Stimulated activated CD4-positive, alpha-beta T cell treated with anti-CD3 and anti-CD28 coated beads, Interleukin-12 subunit alpha, Interleukin-12 subunit beta, amount 100 ng/mL, for 48 hours (primary cell): Measurements from ENCODE around the gene LRRK1.
"Not testable (repeated sequence)": the region's sequence is repeated elsewhere in the genome, so short reads cannot be mapped to it uniquely, and the experiment has no call there.

Experiments used
- DNase-seq, 3 donors: peaks; one replicate each; pipeline ENCODE4 v3.0.0-alpha.2; 2020; ENCODE audit warnings: low read depth in 2 of 3, low spot score in 1 of 3

The LRRK1 gene

GRCh38 chr15:101089579-101090427, 170.6 kb downstream of the LRRK1 start:
- DNase-seq, result no peak

GRCh38 chr15:101090428-101090790, 171.3 kb downstream of the LRRK1 start:
- no peak for DNase-seq

GRCh38 chr15:101091080-101092017, 172.2 kb downstream of the LRRK1 start:
- no peak for DNase-seq

- no peak for DNase-seq
These were observed 173.2 kb downstream of the LRRK1 start for GRCh38 chr15:101092156-101092866.

- no peak for DNase-seq
These were observed 173.7 kb downstream of the LRRK1 start for GRCh38 chr15:101092867-101093202.

- DNase-seq, result no peak
These were observed 174.8 kb downstream of the LRRK1 start for GRCh38 chr15:101093958-101094357.

GRCh38 chr15:101095796-101096406, 176.7 kb downstream of the LRRK1 start:
- not testable (repeated sequence) for DNase-seq

GRCh38 chr15:101097111-101097510, 178.0 kb downstream of the LRRK1 start:
- DNase-seq, result no peak

- peak in 1 of 3 donors; percentile 8 for DNase-seq
These were observed 180.0 kb downstream of the LRRK1 start for GRCh38 chr15:101099183-101099582.

GRCh38 chr15:101100118-101100517, 181.0 kb downstream of the LRRK1 start:
- DNase-seq, result no peak

- DNase-seq, result no peak
These were observed 181.7 kb downstream of the LRRK1 start for GRCh38 chr15:101100593-101101442.

GRCh38 chr15:101101676-101102075, 182.5 kb downstream of the LRRK1 start:
- no peak for DNase-seq

GRCh38 chr15:101102746-101103145, 183.6 kb downstream of the LRRK1 start:
- DNase-seq, result no peak

GRCh38 chr15:101103598-101103997, 184.4 kb downstream of the LRRK1 start:
- no peak for DNase-seq

GRCh38 chr15:101104141-101104540, 185.0 kb downstream of the LRRK1 start:
- DNase-seq, result no peak

- DNase-seq, result no peak
These were observed 186.1 kb downstream of the LRRK1 start for GRCh38 chr15:101105059-101105891.

- no peak for DNase-seq
These were observed 187.9 kb downstream of the LRRK1 start for GRCh38 chr15:101107101-101107500.

GRCh38 chr15:101107625-101108460, 188.7 kb downstream of the LRRK1 start:
- no peak for DNase-seq

GRCh38 chr15:101108461-101108775, 189.3 kb downstream of the LRRK1 start:
- no peak for DNase-seq
